Breast epithelium (tissue), 3 donors: ENCODE results near the gene CCDC3.

Source experiments
- CTCF ChIP-seq, 3 donors: fragments of 450-650 bp; IDR thresholded peaks; one replicate each; pipeline ENCODE4 v1.5.1; 2016 to 2017; ENCODE audit warnings: antibody characterized with exemption in 3 of 3, mild to moderate bottlenecking in 3 of 3, moderate library complexity in 3 of 3
- POLR2A ChIP-seq: fragments of 450-650 bp; IDR thresholded peaks from one replicate; pipeline ENCODE4 v1.6.1; 2016; ENCODE audit warnings: antibody characterized with exemption, mild to moderate bottlenecking, moderate library complexity

GRCh38 chr10:13000431-13000830 lies 1.1 kb downstream of the CCDC3 start:
- TF ChIP-seq CTCF (IDR thresholded peaks at IDR 0.05): no peak
- TF ChIP-seq POLR2A: no peak
